Measurements from ENCODE around the gene ENGASE. TPM values are rescaled to one million over a fixed set of nuclear protein-coding genes. Genes with fewer than 3 reads are reported as not detected.

ENGASE gene
- total RNA-seq, 1 donor from 2014 or later: 51.5 TPM

GRCh38 chr17:79031996-79032875 lies 42.4 kb upstream of the ENGASE start:
- peaks cover 12% of the 10 kb centered on the region for H3K27me3 Mint-ChIP-seq (ENCODE audit: unreplicated experiment)
- DNase-seq: no peak
- peaks cover 11% of the 10 kb centered on the region for H3K4me1 Mint-ChIP-seq (ENCODE audit: low read depth, unreplicated experiment)
- no peak for TF ChIP-seq CTCF (IDR thresholded peaks at IDR 0.05; ENCODE audit: partially characterized antibody, unreplicated experiment)
- H3K27ac Mint-ChIP-seq (ENCODE audit: unreplicated experiment): no peak overlapping the region
- no peaks in the 10 kb centered on the region for H3K36me3 Mint-ChIP-seq (ENCODE audit: unreplicated experiment)
- H3K4me3 Mint-ChIP-seq (ENCODE audit: unreplicated experiment): peak overlapping the region; percentile 52
- peaks cover 5% of the 10 kb centered on the region for H3K9me3 Mint-ChIP-seq (ENCODE audit: unreplicated experiment)

- DNase-seq: no peak
- Mint-ChIP-seq H3K4me1 (ENCODE audit: low read depth, unreplicated experiment) (peaks cover 11% of the 10 kb centered on the region), H3K4me3 (ENCODE audit: unreplicated experiment) (no peak overlapping the region), H3K27ac (ENCODE audit: unreplicated experiment) (peak overlapping the region; percentile 64), H3K36me3 (ENCODE audit: unreplicated experiment) (no peaks in the 10 kb centered on the region), H3K9me3 (ENCODE audit: unreplicated experiment) (peaks cover 5% of the 10 kb centered on the region), H3K27me3 (ENCODE audit: unreplicated experiment) (peaks cover 12% of the 10 kb centered on the region)
- TF ChIP-seq CTCF (IDR thresholded peaks at IDR 0.05; ENCODE audit: partially characterized antibody, unreplicated experiment): no peak
These were observed 41.5 kb upstream of the ENGASE start for GRCh38 chr17:79033046-79033616.

GRCh38 chr17:79033741-79034501 lies 40.7 kb upstream of the ENGASE start:
- peak; percentile 44 for DNase-seq
- H3K4me1 Mint-ChIP-seq (ENCODE audit: low read depth, unreplicated experiment): peaks cover 11% of the 10 kb centered on the region
- H3K36me3 Mint-ChIP-seq (ENCODE audit: unreplicated experiment): no peaks in the 10 kb centered on the region
- no peak for TF ChIP-seq CTCF (IDR thresholded peaks at IDR 0.05; ENCODE audit: partially characterized antibody, unreplicated experiment)
- peak overlapping the region; percentile 76 for H3K27ac Mint-ChIP-seq (ENCODE audit: unreplicated experiment)
- H3K9me3 Mint-ChIP-seq (ENCODE audit: unreplicated experiment): peaks cover 5% of the 10 kb centered on the region
- peaks cover 14% of the 10 kb centered on the region for H3K27me3 Mint-ChIP-seq (ENCODE audit: unreplicated experiment)
- H3K4me3 Mint-ChIP-seq (ENCODE audit: unreplicated experiment): peak overlapping the region; percentile 57

GRCh38 chr17:79034931-79035485 lies 39.6 kb upstream of the ENGASE start:
- H3K27me3 Mint-ChIP-seq (ENCODE audit: unreplicated experiment): peaks cover 14% of the 10 kb centered on the region
- DNase-seq: no peak
- no peak for TF ChIP-seq CTCF (IDR thresholded peaks at IDR 0.05; ENCODE audit: partially characterized antibody, unreplicated experiment)
- H3K9me3 Mint-ChIP-seq (ENCODE audit: unreplicated experiment): peaks cover 5% of the 10 kb centered on the region
- H3K36me3 Mint-ChIP-seq (ENCODE audit: unreplicated experiment): no peaks in the 10 kb centered on the region
- H3K4me3 Mint-ChIP-seq (ENCODE audit: unreplicated experiment): no peak overlapping the region
- peaks cover 11% of the 10 kb centered on the region for H3K4me1 Mint-ChIP-seq (ENCODE audit: low read depth, unreplicated experiment)
- no peak overlapping the region for H3K27ac Mint-ChIP-seq (ENCODE audit: unreplicated experiment)
